ENCODE measurements around the gene ANKRD13D. TPM values are rescaled to one million over a fixed set of nuclear protein-coding genes. Genes with fewer than 3 reads are reported as not detected.

Gene ANKRD13D
- total RNA-seq, 4 donors from 2014 or later, result 46.8 to 158 (median 69.5) TPM

- DNase-seq (ENCODE audit: low spot score in 2 of 2), result no peak
- H3K9me3 ChIP-seq, result no peaks in the 10 kb centered on the region
- peaks cover 0 to 36% (median 21%) of the 10 kb centered on the region in 4 donors for H3K4me1 ChIP-seq
- H3K27me3 ChIP-seq, result no peaks in the 10 kb centered on the region
- TF ChIP-seq CTCF (IDR thresholded peaks at IDR 0.05) (no peak), EP300 (IDR thresholded peaks at IDR 0.05) (no peak)
- H3K27ac ChIP-seq, result peak overlapping the region in 3 of 4 donors; percentile 87 to 93 (median 88)
- 54 to 67% methylated on average over 15 of the region's 15 CpGs for WGBS, 2 donors
- H3K36me3 ChIP-seq, result peaks cover 0 to 55% (median 10%) of the 10 kb centered on the region in 3 donors
- H3K4me3 ChIP-seq, result peak overlapping the region in 2 of 4 donors; percentile 89 to 96
These were observed 12.9 kb downstream of the ANKRD13D start for GRCh38 chr11:67301951-67302516.

GRCh38 chr11:67302571-67303131, 13.5 kb downstream of the ANKRD13D start:
- Histone ChIP-seq H3K4me3 (peak overlapping the region; percentile 80 to 96 (median 91)), H3K4me1 (peaks cover 0 to 36% (median 21%) of the 10 kb centered on the region in 4 donors), H3K36me3 (peaks cover 0 to 56% (median 10%) of the 10 kb centered on the region in 3 donors), H3K9me3 (no peaks in the 10 kb centered on the region), H3K27ac (peak overlapping the region; percentile 52 to 93 (median 88)), H3K27me3 (no peaks in the 10 kb centered on the region)
- no peak for DNase-seq (ENCODE audit: low spot score in 2 of 2)
- 22 to 30% methylated on average over 11 to 17 of the region's 23 CpGs for WGBS, 2 donors
- TF ChIP-seq EP300 (IDR thresholded peaks at IDR 0.05) (no peak), POLR2A (IDR thresholded peaks at IDR 0.05) (no peak), CTCF (IDR thresholded peaks at IDR 0.05) (no peak)

- Histone ChIP-seq H3K4me3 (peak within 1 kb of the TSS; percentile 80 to 96 (median 91)), H3K36me3 (peaks cover 0 to 58% (median 10%) of the 10 kb centered on the region in 3 donors), H3K9me3 (no peaks in the 10 kb centered on the region), H3K27ac (peak within 1 kb of the TSS; percentile 52 to 93 (median 88)), H3K4me1 (peaks cover 0 to 36% (median 21%) of the 10 kb centered on the region in 4 donors), H3K27me3 (no peaks in the 10 kb centered on the region)
- WGBS, 2 donors, result 0 to 2% methylated on average over 29 to 54 of the region's 65 CpGs
- TF ChIP-seq POLR2A (IDR thresholded peaks at IDR 0.05) (no peak), EP300 (IDR thresholded peaks at IDR 0.05) (peak in 1 of 2 donors; percentile 47)
- peak; percentile 47 to 75 for DNase-seq (ENCODE audit: low spot score in 2 of 2)
These were observed 14.2 kb downstream of the ANKRD13D start, which contains the start of gene SSH3 for GRCh38 chr11:67303132-67303834. Gene SSH3, plus strand, starts transcription at chr11:67303530. Its CDS starts 96 bp downstream, at chr11:67303626.

- Histone ChIP-seq H3K4me3 (peak overlapping the region; percentile 80 to 96 (median 91)), H3K36me3 (peaks cover 0 to 58% (median 10%) of the 10 kb centered on the region in 3 donors)
- no peak for TF ChIP-seq POLR2A (IDR thresholded peaks at IDR 0.05)
These were observed 14.8 kb downstream of the ANKRD13D start for GRCh38 chr11:67303835-67304411.

GRCh38 chr11:67304511-67305113, 15.5 kb downstream of the ANKRD13D start:
- peaks cover 0 to 36% (median 21%) of the 10 kb centered on the region in 4 donors for H3K4me1 ChIP-seq
- H3K36me3 ChIP-seq, result peaks cover 0 to 58% (median 5%) of the 10 kb centered on the region in 3 donors
- 81 to 85% methylated on average over 14 of the region's 14 CpGs for WGBS, 2 donors
- H3K27me3 ChIP-seq, result no peaks in the 10 kb centered on the region
- no peak for TF ChIP-seq CTCF (IDR thresholded peaks at IDR 0.05)
- TF ChIP-seq POLR2A (IDR thresholded peaks at IDR 0.05), result no peak
- no peak for TF ChIP-seq EP300 (IDR thresholded peaks at IDR 0.05)
- H3K4me3 ChIP-seq, result peak overlapping the region in 3 of 4 donors; percentile 89 to 96 (median 93)
- H3K9me3 ChIP-seq, result no peaks in the 10 kb centered on the region
- no peak for DNase-seq (ENCODE audit: low spot score in 2 of 2)
- peak overlapping the region in 3 of 4 donors; percentile 87 to 93 (median 88) for H3K27ac ChIP-seq

More at GRCh38 chr11:67303835-67304411, 14.8 kb downstream of the ANKRD13D start:
- Histone ChIP-seq H3K27me3 (no peaks in the 10 kb centered on the region), H3K27ac (peak overlapping the region; percentile 52 to 93 (median 88)), H3K9me3 (no peaks in the 10 kb centered on the region), H3K4me1 (peaks cover 0 to 36% (median 21%) of the 10 kb centered on the region in 4 donors)
- 5 to 14% methylated on average over 22 to 26 of the region's 43 CpGs for WGBS, 2 donors
- DNase-seq (ENCODE audit: low spot score in 2 of 2), result no peak

Data from tibial nerve (tissue), 4 donors.